ENCODE data around the gene SERINC2.
"Not testable (repeated sequence)": the region's sequence is repeated elsewhere in the genome, so short reads cannot be mapped to it uniquely, and the experiment has no call there.

SERINC2 gene

DNA sequence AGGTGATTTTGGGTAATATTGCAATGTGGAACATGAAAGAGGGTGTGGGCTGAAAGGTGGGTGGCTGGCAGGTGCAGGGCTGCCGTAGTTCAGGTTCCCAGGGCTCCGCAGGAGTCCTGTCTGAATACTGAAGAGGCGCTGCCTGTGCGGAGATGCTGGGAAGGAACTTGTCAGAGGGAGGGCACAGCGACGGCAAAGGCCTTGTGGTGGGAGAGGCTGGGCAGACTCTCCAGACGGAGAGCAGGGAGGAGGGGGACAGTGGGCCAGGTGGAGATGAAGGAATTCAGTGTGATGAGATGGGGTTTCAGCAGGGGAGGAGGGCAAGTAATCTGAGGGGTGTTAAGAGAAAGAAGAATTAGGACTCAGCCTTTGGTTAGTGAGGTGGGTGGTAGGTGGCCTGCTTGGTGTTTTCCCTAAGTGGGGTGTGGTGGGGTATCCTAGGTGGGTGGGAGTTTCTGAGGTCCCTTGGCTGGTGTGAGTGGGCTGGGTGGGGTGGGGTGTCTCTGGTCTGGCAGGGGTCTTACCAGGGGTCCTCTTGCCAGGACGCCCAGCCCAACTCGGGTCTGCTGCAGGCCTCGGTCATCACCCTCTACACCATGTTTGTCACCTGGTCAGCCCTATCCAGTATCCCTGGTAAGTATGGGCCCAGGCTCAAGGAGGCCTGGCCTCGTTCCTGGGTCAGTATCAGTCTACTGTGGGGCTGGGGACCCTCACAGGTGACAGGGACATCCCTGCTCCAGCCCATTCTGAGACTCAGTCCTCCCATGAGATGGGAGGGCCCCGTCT, 15.6 kb downstream of the SERINC2 start:
- Histone ChIP-seq H3K36me3 (ENCODE audit: insufficient read depth, low read length) (no peaks in the 10 kb centered on the region; the same call in 1 of the 2 replicates), H3K4me1 (ENCODE audit: insufficient read depth, low read length) (no peaks in the 10 kb centered on the region), H3K9me3 (ENCODE audit: control insufficient read depth, insufficient read depth, low read length) (no peaks in the 10 kb centered on the region), H3K9ac (ENCODE audit: low read depth, low read length) (no peak overlapping the region)

DNA sequence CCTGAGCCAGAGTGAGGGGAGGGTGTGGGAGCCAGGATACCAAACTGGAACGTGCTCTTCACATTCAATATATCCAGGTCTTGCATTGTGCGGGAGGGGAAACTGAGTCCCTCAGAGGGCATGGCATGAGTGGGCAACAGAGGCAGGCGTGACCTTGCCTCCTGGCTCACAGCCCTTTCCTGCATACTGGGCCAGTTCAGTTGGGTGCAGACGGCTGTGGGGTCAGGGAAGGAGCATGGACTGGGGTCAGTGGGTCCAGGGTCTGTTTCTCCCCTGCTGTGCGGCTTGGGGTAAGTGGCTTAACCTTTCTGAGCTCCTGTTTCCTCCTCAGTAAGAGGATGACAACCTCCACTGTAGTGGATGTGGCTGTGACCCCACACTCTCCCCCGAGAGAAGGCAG, 16.6 kb downstream of the SERINC2 start:
- Histone ChIP-seq H3K9me3 (ENCODE audit: control insufficient read depth, insufficient read depth, low read length) (no peaks in the 10 kb centered on the region), H3K9ac (ENCODE audit: low read depth, low read length) (no peak overlapping the region), H3K36me3 (ENCODE audit: insufficient read depth, low read length) (no peaks in the 10 kb centered on the region; the same call in 1 of the 2 replicates), H3K4me1 (ENCODE audit: insufficient read depth, low read length) (peaks cover 3% of the 10 kb centered on the region; the same call in 1 of the 2 replicates)

- not testable (repeated sequence) for H3K36me3 ChIP-seq (ENCODE audit: insufficient read depth, low read length); H3K9me3 ChIP-seq (ENCODE audit: control insufficient read depth, insufficient read depth, low read length); H3K9ac ChIP-seq (ENCODE audit: low read depth, low read length); H3K4me1 ChIP-seq (ENCODE audit: insufficient read depth, low read length)
Measured at GRCh38 chr1:31431351-31432257, 18.6 kb downstream of the SERINC2 start.

DNA sequence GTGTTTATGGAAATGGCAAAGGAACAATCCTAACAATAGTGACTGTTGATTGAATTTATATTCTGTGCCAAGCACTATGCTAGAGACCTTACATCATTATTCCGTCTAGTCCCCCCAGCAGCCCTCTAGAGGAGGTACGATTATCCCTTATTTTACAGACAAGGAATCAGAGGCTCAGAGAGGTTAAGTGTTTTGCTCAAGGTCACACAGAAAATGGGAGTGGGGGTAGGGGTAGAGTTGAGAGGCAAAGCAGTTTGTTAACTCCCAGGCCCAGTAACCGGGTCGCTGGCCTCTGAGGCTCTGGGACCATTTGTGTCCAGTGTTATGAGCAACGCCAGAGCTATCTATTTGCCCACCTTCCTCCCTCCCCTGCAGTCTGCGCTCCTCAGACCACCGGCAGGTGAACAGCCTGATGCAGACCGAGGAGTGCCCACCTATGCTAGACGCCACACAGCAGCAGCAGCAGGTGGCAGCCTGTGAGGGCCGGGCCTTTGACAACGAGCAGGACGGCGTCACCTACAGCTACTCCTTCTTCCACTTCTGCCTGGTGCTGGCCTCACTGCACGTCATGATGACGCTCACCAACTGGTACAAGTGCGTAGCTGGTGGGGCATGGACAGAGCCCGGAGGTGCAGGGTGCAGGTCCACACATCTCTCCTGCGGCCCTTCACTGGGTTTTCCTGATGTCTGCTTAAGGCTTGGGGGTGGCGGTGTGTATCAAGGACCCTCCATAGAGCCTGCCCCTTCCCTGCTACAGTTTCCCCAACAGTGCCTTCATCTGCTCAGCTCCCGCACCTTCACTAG, 19.8 kb downstream of the SERINC2 start:
- no peaks in the 10 kb centered on the region for H3K9me3 ChIP-seq (ENCODE audit: control insufficient read depth, insufficient read depth, low read length)
- H3K9ac ChIP-seq (ENCODE audit: low read depth, low read length) = no peak overlapping the region
- H3K36me3 ChIP-seq (ENCODE audit: insufficient read depth, low read length) = no peaks in the 10 kb centered on the region; the same call in 1 of the 2 replicates
- H3K4me1 ChIP-seq (ENCODE audit: insufficient read depth, low read length) = peaks cover 3% of the 10 kb centered on the region; the same call in 1 of the 2 replicates

DNA sequence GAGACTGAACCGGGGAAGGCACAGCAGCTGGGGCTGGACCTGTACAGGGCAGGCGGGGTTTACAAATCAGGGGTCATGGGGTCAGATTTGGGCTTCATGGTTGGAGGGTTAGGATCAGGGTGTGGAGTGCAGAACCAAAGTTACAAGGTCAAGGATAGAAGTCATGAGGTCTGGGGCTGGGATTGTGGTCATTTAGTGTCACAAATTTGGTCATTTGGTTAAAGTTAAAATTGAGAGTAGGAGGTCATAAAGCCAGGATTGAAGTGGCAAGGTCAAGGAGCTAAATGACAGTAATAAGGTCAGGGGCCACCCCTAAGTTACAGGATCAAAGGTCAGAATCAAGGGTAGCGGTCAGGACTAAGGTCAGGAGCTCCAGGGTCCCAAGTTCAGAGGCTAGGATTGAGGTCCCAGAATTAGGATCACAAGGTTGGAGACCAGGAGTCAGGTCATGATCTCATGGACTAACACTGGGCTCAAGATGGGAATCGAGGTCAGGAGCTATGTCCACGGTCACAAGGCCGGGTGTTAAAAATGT, 20.4 kb downstream of the SERINC2 start:
- Histone ChIP-seq H3K9me3 (ENCODE audit: control insufficient read depth, insufficient read depth, low read length) (no peaks in the 10 kb centered on the region), H3K9ac (ENCODE audit: low read depth, low read length) (no peak overlapping the region), H3K4me1 (ENCODE audit: insufficient read depth, low read length) (peaks cover 3% of the 10 kb centered on the region; the same call in 1 of the 2 replicates), H3K36me3 (ENCODE audit: insufficient read depth, low read length) (no peaks in the 10 kb centered on the region; the same call in 1 of the 2 replicates)

DNA sequence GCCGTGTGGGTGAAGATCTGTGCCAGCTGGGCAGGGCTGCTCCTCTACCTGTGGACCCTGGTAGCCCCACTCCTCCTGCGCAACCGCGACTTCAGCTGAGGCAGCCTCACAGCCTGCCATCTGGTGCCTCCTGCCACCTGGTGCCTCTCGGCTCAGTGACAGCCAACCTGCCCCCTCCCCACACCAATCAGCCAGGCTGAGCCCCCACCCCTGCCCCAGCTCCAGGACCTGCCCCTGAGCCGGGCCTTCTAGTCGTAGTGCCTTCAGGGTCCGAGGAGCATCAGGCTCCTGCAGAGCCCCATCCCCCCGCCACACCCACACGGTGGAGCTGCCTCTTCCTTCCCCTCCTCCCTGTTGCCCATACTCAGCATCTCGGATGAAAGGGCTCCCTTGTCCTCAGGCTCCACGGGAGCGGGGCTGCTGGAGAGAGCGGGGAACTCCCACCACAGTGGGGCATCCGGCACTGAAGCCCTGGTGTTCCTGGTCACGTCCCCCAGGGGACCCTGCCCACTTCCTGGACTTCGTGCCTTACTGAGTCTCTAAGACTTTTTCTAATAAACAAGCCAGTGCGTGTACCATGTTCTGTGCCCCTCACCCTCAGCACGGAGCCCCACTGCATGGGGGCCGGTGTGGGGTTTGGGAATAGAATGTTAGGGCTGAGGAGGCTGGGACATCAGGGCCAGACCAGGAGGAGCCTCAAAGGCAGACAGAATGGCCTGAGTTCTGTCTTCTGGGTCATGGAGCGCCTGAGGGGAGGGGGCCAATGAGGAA, 21.3 kb downstream of the SERINC2 start:
- H3K4me1 ChIP-seq (ENCODE audit: insufficient read depth, low read length) = peaks cover 3% of the 10 kb centered on the region; the same call in 1 of the 2 replicates
- H3K9ac ChIP-seq (ENCODE audit: low read depth, low read length) = no peak overlapping the region
- H3K9me3 ChIP-seq (ENCODE audit: control insufficient read depth, insufficient read depth, low read length) = no peaks in the 10 kb centered on the region
- H3K36me3 ChIP-seq (ENCODE audit: insufficient read depth, low read length) = no peaks in the 10 kb centered on the region; the same call in 1 of the 2 replicates

GRCh38 chr1:31434979-31435378, 22.0 kb downstream of the SERINC2 start:
- Histone ChIP-seq H3K36me3 (ENCODE audit: insufficient read depth, low read length) (no peaks in the 10 kb centered on the region), H3K9me3 (ENCODE audit: control insufficient read depth, insufficient read depth, low read length) (no peaks in the 10 kb centered on the region), H3K9ac (ENCODE audit: low read depth, low read length) (no peak overlapping the region), H3K4me1 (ENCODE audit: insufficient read depth, low read length) (peaks cover 3% of the 10 kb centered on the region; the same call in 1 of the 2 replicates)

DNA sequence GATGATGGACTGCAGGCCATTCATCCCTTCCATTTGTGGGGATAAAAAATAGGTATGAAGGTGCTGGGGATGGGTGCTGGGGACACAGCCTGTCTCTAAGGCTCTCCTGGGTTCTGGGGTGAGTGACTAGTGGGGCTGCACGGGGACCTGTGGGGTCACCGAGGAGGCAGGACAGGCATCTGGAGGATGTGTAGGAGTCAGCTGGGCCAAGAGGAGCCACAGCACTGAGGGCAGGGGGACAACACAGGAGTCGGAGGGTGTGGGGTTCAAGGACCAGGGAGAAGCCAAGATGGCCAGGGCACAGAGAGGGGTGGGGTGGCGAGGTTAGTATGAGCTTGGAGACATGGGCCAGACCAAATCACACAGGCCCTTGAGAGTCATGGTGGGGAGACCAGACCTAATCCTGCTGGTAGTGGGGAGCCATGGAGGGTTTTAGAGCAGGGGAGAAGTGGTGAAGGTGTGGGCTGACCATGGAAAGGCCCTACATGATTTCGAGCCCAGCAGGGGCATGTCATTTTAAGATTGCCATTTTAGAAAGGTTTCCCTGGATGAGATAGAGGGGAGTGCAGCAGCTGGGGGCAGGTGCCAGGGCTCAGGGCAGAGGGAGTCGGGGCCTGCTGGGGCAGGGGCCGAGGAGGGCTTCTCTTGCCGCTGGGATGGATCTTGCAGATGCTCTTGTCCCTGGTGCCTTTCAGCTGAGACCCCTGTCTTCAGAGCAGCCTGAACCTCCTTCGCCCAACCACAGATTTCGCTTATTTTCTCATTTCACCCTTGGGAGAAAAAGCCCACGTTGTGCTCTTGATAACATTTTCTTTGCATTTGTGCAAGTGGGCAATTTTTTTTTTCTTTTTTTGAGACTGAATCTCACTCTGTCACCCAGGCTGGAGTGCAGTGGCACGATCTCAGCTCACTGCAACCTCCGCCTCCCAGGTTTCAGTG, 22.7 kb downstream of the SERINC2 start:
- H3K4me1 ChIP-seq (ENCODE audit: insufficient read depth, low read length) = peaks cover 3% of the 10 kb centered on the region; the same call in 1 of the 2 replicates
- H3K36me3 ChIP-seq (ENCODE audit: insufficient read depth, low read length) = no peaks in the 10 kb centered on the region

GRCh38 chr1:31436596-31437432, 23.8 kb downstream of the SERINC2 start:
- Histone ChIP-seq H3K9me3 (ENCODE audit: control insufficient read depth, insufficient read depth, low read length) (no peaks in the 10 kb centered on the region), H3K36me3 (ENCODE audit: insufficient read depth, low read length) (no peaks in the 10 kb centered on the region), H3K4me1 (ENCODE audit: insufficient read depth, low read length) (peaks cover 3% of the 10 kb centered on the region; the same call in 1 of the 2 replicates), H3K9ac (ENCODE audit: low read depth, low read length) (no peak overlapping the region)

More for the DNA sequence above, 22.7 kb downstream of the SERINC2 start:
- no peaks in the 10 kb centered on the region for H3K9me3 ChIP-seq (ENCODE audit: control insufficient read depth, insufficient read depth, low read length)
- no peak overlapping the region for H3K9ac ChIP-seq (ENCODE audit: low read depth, low read length)

DNA sequence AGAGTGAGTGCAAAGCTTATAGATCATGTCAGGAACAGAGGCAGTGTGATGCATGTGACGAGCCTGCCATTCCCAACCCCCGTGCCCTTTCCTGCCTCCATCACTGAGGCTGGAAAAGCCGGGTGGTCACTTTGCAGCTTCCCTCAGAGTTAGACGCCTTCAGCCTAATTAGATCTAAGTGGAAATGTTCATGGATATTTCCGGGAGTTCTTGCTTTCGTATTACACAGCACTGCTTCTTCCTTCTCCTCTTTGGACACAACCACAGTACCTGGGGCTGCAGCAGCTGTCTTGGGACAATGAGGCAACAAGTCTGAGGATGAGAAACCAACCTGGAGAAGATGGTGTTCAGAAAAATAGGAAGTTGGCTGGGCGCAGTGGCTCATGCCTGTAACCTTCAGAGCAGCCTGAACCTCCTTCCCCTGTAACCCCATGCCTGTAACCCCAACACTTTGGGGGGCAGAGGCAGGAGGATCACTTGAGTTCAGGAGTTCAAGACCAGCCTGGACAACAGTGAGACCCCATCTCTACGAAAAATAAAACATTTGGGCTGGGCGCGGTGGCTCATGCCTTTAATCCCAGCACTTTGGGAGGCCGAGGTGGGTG, 24.5 kb downstream of the SERINC2 start:
- peaks cover 3% of the 10 kb centered on the region; the same call in 1 of the 2 replicates for H3K4me1 ChIP-seq (ENCODE audit: insufficient read depth, low read length)
- no peak overlapping the region for H3K9ac ChIP-seq (ENCODE audit: low read depth, low read length)
- no peaks in the 10 kb centered on the region for H3K9me3 ChIP-seq (ENCODE audit: control insufficient read depth, insufficient read depth, low read length)
- H3K36me3 ChIP-seq (ENCODE audit: insufficient read depth, low read length) = no peaks in the 10 kb centered on the region

GRCh38 chr1:31439276-31439675, 26.3 kb downstream of the SERINC2 start:
- Histone ChIP-seq H3K4me1 (ENCODE audit: insufficient read depth, low read length) (peaks cover 2% of the 10 kb centered on the region; the same call in 1 of the 2 replicates), H3K9me3 (ENCODE audit: control insufficient read depth, insufficient read depth, low read length) (peaks cover 5% of the 10 kb centered on the region; the same call in 1 of the 2 replicates), H3K36me3 (ENCODE audit: insufficient read depth, low read length) (no peaks in the 10 kb centered on the region), H3K9ac (ENCODE audit: low read depth, low read length) (no peak overlapping the region)

All from ES-I3 (cell line).